Measurements from ENCODE around the gene DGKI.

The DGKI gene

DNA sequence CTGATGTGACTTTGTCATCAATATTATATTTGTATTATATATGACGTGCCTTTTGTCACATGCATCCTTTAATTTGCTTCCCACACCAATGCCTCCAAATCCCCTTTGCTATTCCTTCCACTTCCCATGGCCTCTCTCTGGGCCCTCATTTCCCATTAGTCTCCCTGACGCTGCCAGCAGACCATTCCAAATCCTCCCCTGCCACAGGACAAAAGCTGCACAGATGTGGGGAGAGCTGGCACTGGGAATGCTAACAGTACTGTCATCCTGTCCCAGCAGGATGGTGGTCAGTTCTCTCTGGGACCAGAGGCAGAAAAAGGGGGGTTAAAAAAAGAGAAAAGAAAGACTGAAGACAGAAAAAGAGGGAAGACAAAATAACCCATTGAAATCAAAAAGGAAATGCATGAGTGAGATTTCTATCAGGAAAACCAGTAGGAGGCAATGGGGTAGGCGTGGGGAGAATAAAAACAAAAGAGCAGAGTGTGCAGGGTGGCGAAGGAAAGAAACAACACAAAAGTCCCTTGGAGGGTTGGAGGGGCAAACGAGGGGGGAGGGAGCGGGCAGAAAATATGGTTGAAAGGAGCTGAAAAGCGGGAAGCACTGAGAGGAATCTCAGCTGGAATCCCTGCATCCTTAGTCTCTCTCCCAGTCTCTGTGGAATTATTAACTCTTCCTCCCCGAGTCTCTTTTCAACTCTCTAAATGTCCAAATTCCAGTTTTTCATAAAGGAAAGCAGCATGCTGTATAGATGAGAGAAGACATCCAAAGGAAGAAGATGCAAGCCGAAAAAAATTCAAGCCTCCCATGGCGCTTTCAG is 444.0 kb downstream of the DGKI start:
- FAIRE-seq: no peak

DNA sequence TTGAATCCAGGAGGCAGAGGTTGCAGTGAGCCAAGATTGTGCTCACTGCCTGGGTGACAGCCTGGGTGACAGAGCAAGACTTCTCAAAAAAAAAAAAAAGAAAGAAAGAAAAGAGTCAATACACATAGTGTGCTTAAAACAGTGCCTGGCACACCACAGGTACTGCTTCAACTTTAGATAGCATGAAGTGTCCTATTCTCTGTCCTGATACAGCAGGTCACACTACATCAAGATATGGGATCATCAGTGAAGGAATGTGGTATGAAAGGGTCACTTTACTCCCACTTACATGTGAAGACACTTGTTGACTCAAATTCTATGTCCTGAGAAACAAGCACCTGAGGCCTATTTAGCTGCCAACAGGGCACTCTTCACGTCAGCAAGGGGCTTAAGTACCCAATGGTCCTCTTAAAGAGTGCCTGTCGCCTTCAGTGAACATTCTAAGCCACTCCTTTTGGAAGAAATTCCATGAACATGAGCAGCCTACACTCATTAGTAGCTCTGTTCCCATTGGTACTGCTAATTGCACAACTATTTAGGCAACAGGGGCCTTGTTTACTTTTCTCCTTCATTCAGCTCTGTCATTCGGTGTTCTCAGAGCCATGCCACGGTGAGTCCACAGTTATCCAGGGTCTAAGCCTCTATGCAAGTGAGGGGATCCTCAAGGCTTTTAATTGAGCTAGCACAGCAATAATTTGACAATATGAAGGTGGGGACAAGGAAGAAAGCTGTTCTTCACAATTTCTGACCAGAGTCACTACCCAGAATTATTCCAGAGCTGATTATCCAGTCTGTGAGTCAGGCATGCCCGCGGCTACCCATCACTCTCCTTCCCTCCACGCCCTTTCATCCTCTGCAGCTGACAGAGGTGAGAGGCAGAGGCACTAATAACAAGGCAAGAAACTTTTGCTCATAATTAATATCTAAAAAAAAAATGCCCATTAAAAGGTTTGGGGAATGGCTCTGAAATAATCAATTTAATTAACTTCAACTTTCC is 446.6 kb downstream of the DGKI start:
- no peak for FAIRE-seq

DNA sequence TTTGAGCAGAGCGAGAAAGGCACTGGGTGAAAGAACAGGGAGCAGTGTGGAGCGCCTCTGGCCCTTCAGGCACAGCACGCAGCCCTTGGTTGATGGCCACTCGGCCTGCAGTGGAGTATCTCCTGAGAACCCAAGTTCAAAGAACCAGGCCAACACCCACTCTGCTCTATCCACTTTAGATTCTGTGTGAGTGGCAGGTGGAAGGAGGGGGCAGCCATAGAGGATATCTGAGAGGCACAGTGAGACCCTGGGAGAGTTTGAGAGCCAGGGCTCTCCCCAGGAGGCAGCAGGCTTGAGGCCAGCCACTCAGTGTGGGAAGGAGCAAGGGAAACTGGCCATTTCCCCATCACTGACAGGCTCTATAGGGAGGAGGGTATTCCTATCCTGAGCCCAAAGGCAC is 450.7 kb downstream of the DGKI start:
- FAIRE-seq: no peak

DNA sequence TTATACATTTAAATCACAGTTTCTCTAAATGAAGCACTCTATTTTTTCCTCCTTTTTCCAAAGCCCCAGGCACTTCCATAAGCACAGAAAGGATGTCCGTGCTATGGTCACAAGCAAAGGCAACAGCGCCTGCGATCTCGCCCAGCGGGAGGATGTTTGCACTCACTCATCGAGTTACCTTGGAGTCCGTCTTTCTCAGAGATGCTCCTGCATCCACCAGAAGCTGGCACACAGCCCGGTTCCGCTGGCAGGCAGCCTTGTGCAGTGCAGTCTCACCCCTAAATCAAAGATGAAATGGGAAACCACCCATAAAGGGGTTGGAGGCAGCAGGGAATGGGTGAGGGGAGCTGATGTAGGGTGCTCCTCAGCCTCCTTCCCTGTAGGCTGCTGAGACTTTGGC is 451.4 kb downstream of the DGKI start:
- FAIRE-seq: no peak

DNA sequence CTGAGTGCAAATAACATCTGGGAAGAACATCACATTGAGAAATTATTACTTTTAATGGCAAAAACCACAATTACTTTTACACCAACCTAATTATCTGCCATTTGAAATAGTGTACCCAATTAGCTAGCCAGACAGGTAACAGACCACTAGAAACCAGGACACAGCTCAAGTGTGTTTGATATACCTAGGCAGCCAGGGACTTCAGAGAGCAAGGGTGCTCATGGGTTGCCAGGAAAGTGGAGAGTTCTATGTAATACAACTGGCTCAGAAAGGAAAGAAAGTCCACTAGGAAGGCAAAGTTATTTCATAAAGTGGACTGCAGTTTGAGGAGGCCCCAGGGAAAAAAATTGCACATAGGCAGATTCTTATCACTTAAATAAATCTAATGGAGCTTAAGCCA is 453.2 kb downstream of the DGKI start:
- FAIRE-seq: no peak

DNA sequence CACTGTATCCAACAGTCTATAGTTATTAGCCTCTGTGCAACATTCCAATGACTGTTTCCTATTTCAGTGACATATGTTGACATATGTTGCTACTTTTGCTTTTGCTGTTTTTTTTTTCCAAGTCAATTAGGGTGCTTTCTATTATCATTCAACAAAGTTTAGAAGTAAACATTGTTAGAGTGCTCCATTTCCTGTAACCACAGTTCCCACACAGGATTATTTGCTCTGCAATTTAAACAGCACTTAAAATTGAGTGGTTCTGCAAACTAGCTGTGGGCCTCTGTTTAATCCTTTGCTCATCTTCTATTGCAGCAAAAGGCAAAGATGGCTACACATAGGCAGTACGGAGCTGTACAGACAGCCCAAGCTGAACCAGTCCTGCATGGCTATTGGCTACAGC is 456.7 kb downstream of the DGKI start:
- FAIRE-seq: no peak

DNA sequence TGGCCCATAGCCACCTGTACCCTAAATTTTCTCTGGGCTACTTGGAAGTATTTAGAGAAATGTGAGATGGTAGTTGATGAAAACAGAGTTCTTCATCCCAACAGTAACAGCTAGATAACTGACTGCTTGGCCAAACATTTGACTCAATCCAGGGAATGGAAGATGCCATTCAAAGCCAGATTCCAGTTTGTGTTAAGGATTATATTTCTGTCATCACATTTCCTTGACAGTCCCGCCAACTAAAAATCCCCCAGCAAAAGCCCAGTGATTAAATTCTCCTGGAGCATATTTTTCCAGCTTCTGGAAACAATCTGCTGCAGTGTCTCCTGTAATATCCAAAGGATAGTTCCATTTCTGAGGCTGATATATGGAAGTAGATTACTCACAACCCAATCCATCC is 457.9 kb downstream of the DGKI start:
- FAIRE-seq: no peak

DNA sequence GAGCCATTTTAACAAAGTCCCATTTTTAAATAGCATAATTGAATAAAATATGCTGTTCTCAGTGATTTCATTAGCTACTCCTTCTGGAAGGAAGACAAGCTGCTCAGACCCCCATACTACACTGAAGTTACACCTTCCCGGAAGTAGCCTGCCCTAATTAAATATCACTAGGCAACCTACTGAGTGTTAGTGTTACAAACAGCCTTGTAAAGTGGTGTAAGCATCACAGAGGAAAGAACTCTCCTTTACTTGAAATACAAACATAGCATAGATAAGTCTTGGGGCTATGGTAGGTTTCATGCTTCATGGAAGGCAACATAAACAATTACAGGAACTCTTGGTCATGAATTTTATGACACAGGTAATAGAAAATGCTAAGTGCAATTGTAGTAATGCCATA is 459.8 kb downstream of the DGKI start:
- no peak for FAIRE-seq

DNA sequence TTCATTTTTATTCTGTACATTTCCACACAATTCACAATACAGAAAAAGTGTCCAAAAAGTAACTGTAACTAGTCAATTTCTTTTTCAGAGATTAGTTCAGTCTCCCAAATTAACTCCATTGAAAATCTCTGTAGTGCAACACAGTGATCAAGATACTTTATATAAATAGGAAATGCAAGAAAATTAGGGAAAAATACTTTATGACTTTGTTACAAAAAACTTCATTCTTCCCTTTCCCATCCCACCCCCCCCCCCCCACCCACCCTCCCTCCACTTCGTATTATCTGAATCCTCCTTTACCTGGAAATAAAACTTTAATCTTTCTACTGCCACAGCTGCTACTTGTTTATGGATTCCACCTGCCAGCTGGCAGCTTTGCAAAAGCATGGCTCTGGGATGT is 465.7 kb downstream of the DGKI start:
- no peak for FAIRE-seq

DNA sequence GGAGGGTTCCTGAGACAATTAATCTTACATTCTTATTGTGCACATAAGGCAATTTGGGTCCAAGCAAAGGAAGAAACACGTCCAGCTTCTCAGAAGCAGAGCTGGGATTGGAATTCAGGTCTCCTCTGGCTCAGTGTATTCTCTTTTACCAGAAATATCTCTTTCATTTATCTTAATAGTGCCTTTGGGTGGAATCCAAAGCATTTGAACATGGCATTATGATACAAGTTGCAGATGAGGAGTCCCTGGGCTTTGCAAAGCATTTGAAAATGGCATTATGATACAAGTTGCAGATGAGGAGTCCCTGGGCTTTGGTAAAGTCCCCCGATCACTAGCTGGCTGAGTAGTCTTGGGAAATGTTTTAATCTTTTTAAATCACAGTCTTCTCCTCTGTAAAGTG is 473.3 kb downstream of the DGKI start:
- no peak for FAIRE-seq

DNA sequence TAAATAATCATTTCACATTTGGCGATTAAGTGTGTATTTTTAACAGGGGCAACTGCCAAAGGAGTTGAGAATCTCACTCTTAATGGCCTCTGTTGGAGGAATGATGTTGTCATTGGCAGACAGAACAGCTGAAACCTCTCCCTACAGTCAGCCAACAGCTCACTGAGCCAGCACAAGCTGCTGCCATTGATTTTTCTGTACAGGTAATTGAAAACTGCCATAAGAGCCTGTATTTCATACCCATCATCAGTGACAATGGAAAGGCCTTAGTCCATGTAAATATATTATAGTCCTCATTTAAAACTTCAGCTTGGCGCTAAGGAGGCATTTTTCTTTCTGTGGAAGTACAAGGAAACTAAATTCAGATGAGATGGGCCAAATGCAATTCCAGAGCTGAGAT is 475.2 kb downstream of the DGKI start:
- FAIRE-seq: no peak

DNA sequence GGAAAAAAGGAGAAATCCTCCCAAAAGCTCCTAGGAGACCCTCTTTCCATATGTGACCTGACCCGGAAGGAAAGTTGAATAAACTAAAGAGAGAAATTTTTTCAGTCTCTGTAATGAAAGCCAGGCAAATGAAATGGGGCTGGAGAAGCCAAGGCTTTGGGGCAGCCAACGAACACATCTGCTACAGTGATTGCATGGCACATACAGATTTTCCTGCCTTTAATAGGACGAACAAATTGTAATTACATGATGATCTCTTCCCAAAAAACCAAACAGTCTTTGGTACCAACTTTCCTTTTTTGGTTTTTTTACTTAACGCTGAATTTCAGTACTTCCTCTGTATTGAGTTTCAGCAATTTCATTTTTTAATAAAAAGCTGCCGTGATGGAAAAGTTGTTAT is 479.8 kb downstream of the DGKI start:
- FAIRE-seq: no peak

DNA sequence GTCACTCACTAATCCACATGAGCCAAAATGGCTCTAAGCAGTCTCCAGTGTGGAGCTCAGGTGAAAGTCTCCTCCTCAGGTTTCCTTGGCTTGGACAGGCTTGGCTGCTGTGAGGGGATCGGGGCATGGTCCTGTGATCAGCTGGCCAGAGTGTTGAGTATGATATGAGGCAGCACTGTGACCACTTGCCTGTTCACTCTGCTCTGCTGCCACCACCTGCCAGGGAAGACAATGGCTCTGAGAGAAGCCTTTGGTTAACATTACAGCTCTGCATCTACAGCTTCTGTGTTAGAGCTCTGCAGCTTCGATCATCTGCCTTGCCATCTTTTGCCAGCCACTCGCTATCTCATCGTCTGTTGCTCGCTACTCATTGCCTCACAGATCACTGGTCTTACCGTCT is 483.1 kb downstream of the DGKI start:
- no peak for FAIRE-seq

DNA sequence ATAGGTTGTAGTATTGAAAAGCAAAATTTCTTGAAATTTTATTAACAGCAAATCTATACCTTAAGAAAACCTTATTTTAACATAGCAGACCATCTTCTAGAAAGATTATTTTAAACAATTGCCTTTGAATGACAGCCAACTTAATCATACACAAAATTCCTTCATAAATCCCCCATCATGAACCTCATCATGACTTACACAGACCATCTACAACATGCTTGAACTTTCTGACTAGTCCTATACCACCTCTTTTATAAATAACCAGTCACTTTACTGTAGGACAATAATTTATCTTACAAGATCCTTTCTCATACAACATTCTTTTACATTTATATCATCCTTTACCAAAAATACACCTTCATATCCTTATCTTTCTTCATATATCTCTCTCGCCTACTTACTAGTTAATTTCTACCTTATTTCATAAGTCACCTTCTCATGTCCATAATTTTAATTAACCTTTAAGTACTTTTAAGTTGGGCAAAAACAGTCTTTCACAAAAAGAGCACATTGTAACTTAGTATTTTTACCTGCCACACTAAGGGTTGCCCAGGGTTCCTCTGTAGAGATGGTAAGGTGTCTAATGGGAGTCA is 486.6 kb downstream of the DGKI start:
- no peak for FAIRE-seq

DNA sequence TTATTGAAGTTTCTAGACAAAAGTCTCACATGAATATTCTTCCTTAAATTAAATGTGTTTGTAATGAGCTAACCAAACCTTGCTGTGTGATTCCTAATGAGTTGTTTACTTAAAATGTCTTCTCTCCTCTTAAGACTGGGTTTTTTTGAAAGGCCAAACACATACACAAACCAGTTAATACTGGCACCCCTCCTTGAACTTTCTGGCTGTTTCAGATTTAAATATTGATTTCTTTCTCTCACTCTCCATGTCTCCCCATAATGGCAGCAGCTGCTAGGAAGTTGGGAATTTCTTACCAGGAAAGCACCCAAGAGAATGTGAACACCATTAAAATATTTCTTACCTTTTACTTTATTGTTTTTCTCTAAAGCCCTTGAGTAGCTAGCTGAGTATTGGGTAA is 491.8 kb downstream of the DGKI start:
- FAIRE-seq: no peak

DNA sequence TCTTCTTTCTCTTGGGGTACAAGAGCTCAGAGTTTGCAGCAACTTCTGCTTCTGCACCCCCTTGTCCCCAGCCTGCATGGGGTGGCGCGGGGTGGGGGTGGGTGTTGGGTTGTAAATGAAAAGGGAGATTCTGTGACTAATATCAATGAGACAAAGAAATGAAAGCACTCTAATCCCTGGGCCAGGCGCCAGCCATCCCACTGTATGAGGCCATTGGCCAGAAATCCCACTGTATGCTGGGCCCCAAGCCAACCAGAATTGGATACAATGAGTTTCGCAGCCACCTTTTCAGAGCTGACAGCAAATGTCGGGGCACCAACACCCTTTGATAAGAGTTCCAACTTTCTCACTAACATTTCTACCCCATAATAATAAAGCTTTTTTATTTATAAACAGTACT is 492.4 kb downstream of the DGKI start:
- no peak for FAIRE-seq

DNA sequence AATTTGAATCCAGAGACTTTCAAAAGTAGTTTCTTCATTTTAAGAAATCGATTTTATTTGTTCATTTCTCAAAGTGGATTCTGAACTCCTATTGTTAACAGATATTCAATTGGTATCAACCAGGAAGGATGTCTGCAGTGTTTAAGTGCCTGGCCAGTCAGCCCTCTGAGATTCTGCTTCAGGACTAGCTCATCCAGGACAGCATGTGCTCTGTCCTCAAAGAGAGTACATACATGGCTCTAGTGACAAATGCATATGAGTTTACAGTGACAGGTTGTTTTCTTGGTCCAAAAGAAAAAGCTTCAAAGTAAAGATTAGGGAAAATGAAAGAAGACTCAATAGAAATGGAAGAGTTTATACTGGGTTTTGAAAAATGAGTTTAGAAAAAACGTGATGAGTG is 494.8 kb downstream of the DGKI start:
- no peak for FAIRE-seq

DNA sequence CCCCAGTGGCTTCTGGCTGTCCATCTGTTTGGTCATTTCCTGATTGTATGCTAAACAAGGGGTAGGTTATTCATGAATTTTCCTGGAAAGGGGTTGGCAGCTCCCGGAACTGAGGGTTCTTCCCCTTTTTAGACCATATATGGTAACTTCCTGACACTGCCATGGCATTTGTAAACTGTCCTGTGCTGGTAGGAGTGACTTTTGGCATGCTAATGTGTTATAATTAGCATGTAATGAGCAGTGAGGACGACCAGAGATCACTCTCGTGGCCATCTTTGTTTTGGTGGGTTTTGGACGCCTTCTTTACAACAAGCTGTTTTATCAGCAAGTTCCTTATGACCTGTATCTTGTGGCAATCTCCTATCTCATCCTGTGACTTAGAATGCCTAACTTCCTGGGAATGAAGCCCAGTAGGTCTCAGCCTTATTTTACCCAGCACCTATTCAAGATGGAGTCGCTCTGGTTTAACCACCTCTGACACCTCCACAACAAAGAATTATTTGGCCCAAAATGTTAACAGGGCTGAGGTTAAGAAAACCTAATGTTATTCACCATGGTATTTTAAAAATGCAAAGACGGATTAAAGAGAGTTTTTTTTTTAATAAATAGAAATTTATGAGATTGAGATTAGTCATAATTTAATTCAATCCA is 500.9 kb downstream of the DGKI start:
- no peak for FAIRE-seq

DNA sequence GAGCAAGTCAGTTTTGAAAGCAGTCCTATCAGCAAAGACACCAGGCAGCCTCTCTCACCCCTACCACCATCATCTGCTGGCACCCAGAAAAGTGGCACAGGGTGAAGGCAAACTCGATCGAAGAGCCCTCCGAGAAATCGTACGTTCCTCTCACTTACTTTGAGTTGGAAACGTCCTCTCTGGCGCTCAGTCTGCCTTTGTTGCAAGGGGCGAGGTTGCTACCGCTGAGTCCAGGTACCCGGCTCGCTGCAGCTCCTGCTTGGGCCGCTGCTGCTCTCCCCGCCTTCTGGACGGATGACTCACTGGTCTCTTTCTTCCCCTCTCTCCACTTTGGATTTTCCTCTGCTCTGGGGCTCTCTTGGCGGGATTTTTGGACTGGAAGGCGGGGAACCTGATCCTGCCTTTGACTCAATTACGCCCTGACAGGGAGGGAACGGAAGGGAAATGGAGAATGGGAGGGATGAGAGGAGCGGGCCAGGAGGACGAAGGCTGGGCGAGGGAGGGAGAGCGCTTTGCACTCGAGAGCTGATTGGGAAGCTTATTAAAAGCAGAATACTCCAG is 503.4 kb downstream of the DGKI start, which contains the start of gene PTN:
Gene PTN, minus strand, starts transcription at position 453 of the 561 bp plus-strand sequence. CDS start 88,760 bp downstream, outside the sequence.
- no peak for FAIRE-seq

DNA sequence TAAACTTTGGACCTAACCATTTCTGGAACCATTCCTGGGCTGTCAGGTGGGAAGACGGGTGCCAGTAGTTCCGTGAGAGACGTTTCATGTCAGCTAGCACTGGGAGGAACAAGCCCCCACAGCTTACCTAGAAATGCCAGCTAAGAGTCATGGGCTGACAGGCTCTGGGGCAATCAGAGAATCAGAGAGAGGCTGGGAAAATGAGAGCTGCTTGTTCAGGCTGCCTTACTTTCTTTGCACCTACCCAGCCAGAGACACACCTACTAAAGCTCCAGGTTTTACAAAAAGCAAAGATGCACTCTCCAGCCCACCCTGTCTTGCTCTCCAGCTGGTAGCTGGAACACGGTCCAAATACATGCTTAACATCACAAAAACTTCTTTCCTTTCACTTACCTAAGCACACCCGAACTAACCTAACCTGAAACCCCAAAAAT is 503.9 kb downstream of the DGKI start:
- no peak for FAIRE-seq

DNA sequence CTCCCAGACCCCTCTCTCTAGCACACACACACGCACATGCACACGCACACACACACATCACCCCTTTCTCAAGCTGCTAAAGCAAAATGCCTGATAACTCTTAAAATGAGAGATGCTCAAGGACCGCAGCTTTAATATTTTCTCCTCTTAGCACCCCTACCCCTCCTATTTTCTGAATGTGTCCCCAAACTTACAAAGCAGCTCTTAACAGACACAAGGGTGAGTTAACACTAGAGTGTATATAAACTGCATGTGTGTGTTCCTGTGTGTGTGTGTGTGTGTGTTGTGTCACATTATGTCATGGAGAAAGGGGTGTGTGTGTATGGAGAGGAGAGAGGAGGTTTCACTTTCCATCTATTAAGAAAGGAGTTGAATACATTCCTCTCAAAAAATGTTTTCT is 504.5 kb downstream of the DGKI start:
- peak; percentile 4 for FAIRE-seq

DNA sequence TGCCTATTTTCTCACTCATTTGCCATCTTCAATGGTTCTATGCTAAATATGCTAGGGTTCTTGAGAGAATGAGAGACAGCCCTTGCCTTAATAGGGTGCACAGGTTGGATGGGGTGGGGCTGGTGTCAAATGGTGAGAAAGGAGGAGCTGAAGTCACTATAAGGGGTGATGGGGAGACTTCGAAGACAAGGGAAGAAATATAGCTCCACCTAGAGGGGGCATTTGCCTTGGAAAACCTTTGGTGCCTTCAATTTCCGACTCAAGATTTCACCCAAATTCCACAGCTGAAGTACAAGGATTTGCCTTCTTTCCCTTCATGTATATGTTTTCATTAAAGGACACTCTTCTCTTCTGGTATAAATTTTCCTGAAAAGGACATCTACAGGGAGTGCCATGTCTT is 508.9 kb downstream of the DGKI start:
- no peak for FAIRE-seq

Measured in endometrium (tissue), 2 donors.